Measurements from ENCODE around the gene TTC28.
"Not testable (repeated sequence)": the region's sequence is repeated elsewhere in the genome, so short reads cannot be mapped to it uniquely, and the experiment has no call there.

TTC28 gene

DNA sequence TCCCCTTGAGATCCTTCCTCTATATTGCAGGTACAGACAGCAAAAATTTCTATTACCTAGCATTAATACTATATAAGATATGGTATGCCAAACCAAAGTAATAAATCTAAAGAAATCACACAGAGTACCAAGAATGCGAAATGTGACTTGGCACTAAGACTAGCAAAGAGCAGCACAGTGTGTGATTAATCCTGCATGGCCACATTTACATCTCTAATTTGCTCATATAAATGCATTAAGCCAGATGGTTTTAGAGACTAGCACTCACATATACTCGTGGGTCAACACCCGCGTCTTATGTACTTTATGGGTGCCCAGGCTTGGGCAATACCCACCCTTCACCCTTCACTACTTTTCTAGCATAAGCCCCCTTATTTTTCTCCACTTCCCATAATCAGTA is 213.2 kb downstream of the TTC28 start:
- no peak for TF ChIP-seq ZNF274 (IDR thresholded peaks at IDR 0.05; ENCODE audit: low read depth, low read length)
- no peak overlapping the region for H3K4me3 ChIP-seq (ENCODE audit: low read length)

DNA sequence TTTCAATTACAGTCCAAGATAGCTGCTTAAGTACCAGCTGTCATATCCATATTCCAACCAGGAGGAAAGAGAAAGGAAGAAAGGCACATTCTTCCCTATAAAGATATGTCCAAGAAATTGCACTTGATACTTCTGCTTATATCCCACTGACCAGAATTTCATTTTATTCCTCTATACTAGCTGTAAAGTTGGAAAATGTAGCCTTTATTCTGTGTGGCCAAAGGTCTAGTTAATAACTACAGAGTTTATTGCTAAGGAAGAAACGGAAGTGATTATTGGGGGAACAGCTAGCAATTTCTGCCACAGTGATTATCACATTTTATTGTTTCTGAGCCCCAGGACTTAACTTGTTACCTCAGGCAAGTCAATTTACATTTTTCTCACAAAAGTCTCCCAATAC is 213.8 kb downstream of the TTC28 start:
- no peak overlapping the region for H3K4me3 ChIP-seq (ENCODE audit: low read length)
- no peak for TF ChIP-seq ZNF274 (IDR thresholded peaks at IDR 0.05; ENCODE audit: low read depth, low read length)

GRCh38 chr22:28464127-28464526 is 215.5 kb downstream of the TTC28 start:
- no peak overlapping the region for H3K4me3 ChIP-seq (ENCODE audit: low read length)
- TF ChIP-seq ZNF274 (IDR thresholded peaks at IDR 0.05; ENCODE audit: low read depth, low read length), result no peak

- not testable (repeated sequence) for H3K4me3 ChIP-seq (ENCODE audit: low read length)
Observed at GRCh38 chr22:28463408-28463807, 216.2 kb downstream of the TTC28 start.

- no peak for TF ChIP-seq ZNF274 (IDR thresholded peaks at IDR 0.05; ENCODE audit: low read depth, low read length)
Observed at GRCh38 chr22:28462901-28463300, 216.7 kb downstream of the TTC28 start.

DNA sequence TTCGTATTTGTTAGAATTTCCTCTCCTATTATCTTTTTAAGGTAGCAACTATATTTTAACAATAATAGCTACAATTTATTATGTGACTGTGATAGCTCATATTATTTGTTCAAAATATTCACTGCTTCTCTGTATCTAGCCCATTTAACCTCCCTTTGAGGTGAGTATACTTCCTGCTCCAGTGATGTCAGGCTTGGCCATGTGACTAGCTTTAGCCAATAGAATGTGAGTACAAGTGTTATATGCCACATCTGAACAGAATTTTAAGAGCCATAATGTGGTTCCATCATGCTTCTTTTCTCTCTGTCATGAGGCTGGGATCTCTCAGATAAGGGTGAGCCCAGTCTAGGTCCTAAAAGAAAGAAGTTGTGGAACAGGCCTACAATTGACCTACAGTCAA is 217.6 kb downstream of the TTC28 start:
- H3K4me3 ChIP-seq (ENCODE audit: low read length), result no peak overlapping the region
- no peak for TF ChIP-seq ZNF274 (IDR thresholded peaks at IDR 0.05; ENCODE audit: low read depth, low read length)

More at GRCh38 chr22:28462901-28463300, 216.7 kb downstream of the TTC28 start:
- no peak overlapping the region for H3K4me3 ChIP-seq (ENCODE audit: low read length)

- no peak for TF ChIP-seq ZNF274 (IDR thresholded peaks at IDR 0.05; ENCODE audit: low read depth, low read length)
- no peak overlapping the region for H3K4me3 ChIP-seq (ENCODE audit: low read length)
Observed at GRCh38 chr22:28454431-28455064, 225.1 kb downstream of the TTC28 start.

- TF ChIP-seq ZNF274 (IDR thresholded peaks at IDR 0.05; ENCODE audit: low read depth, low read length), result no peak
- H3K4me3 ChIP-seq (ENCODE audit: low read length), result no peak overlapping the region
Observed at GRCh38 chr22:28450109-28450508, 229.5 kb downstream of the TTC28 start.

GRCh38 chr22:28449041-28449440 is 230.6 kb downstream of the TTC28 start:
- H3K4me3 ChIP-seq (ENCODE audit: low read length), result no peak overlapping the region
- no peak for TF ChIP-seq ZNF274 (IDR thresholded peaks at IDR 0.05; ENCODE audit: low read depth, low read length)

DNA sequence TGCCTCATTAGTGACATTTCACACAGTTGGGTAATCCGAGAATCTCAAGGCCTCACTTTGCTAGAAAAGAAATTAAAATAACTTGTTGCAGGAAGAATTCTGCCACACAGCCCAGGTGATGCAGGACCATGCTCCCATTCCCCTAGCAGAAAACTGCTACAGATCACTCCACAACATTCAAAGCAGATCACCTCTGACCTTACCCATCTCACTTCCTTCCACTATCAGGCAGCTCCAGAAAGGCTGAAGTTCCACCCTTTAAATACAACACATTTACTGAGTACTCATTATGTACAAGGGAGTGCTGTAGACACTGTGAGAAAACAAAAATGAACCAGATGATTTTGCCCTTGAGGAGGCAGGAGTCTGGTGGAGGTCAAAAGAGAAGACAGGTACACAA is 231.0 kb downstream of the TTC28 start:
- no peak for TF ChIP-seq ZNF274 (IDR thresholded peaks at IDR 0.05; ENCODE audit: low read depth, low read length)
- no peak overlapping the region for H3K4me3 ChIP-seq (ENCODE audit: low read length)

DNA sequence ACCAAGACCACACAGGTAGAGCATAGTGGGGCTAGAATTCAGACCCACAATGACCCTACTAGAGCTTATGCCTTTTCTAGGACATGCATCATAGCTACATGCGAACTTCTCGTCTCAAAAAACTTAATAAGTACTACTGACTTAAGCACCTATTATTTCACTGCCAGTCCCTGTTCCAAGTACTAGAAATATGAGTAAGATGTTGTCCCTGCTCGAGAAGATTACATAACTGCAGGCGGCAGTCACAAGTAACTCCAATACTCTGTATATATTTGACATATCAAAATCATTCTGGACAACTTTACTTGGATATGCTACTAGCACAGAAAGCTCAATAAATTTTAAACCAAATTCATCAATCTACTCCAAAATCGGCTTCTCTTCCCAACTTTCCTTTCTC is 235.0 kb downstream of the TTC28 start:
- no peak overlapping the region for H3K4me3 ChIP-seq (ENCODE audit: low read length)
- no peak for TF ChIP-seq ZNF274 (IDR thresholded peaks at IDR 0.05; ENCODE audit: low read depth, low read length)

DNA sequence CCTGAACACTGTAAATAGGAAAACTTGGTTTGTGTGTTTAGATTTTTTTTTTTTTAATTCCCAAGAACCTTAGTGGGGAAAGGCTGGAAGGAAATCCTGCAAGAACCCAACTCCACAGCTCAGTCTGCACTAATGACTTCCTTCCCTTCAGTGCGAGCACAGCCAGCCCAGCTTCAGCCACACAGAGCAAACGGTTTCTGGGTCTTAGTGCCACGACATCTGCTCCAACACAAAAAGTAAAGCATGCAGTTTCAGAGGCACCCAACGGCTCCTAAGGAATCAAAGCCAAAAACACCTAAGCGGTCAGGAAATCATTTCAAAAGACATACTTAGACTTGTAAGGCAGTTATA is 236.1 kb downstream of the TTC28 start:
- TF ChIP-seq ZNF274 (IDR thresholded peaks at IDR 0.05; ENCODE audit: low read depth, low read length), result no peak
- no peak overlapping the region for H3K4me3 ChIP-seq (ENCODE audit: low read length)

DNA sequence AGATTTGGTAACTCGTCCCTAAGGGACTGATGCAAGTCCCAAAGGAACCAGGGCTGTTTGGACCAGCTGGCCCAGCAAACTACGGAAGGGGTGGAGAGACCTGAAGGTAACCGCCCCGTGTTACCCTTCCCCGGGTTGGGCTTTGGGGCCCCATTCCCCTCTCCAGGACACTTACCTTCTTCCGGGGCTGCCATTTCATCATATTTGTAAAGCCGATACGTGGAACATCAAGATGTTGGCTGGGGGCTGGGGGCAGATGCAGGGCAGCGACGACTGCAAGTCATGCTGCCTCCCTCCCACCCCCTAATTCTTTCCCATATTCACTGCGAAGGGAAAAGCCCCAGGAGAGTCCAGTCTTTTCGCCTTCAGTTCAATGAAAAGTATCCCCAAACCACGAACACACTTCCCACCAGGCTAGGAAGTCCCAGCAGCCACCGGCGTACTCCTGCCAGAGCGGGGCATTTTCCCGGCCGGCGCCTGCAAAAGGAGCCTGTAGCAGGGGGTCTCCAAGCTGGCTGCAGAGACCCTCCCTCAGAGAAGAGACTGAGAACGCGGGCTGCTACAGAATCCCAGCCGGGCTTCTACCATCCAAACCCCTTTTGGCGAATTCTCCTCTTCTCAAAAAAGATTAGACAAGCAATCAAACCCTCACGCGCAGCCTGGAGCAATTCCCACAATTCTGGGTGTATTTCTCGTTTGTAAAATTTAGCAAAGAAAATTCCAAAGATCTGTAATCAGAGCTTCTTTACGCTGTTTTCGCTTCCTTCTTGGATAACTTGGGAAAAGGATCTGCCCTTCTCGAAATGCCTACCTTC is 236.7 kb downstream of the TTC28 start:
- no peak overlapping the region for H3K4me3 ChIP-seq (ENCODE audit: low read length)
- TF ChIP-seq ZNF274 (IDR thresholded peaks at IDR 0.05; ENCODE audit: low read depth, low read length), result no peak

- no peak overlapping the region for H3K4me3 ChIP-seq (ENCODE audit: low read length)
- TF ChIP-seq ZNF274 (IDR thresholded peaks at IDR 0.05; ENCODE audit: low read depth, low read length), result no peak
Observed at GRCh38 chr22:28442264-28442710, 237.4 kb downstream of the TTC28 start.

GRCh38 chr22:28441720-28442263 is 237.8 kb downstream of the TTC28 start:
- H3K4me3 ChIP-seq (ENCODE audit: low read length), result no peak overlapping the region
- TF ChIP-seq ZNF274 (IDR thresholded peaks at IDR 0.05; ENCODE audit: low read depth, low read length), result no peak
